Psoas muscle (tissue), 8 donors: ENCODE measurements around the gene OBSCN. TPM values are rescaled to one million over a fixed set of nuclear protein-coding genes. Genes with fewer than 3 reads are reported as not detected.

Experiments used
- ATAC-seq, 4 donors: fragments of 200-7000 bp; cut with Tn5 transposase; one replicate each; pipeline ENCODE4 v1.9.1; 2020; ENCODE audit warnings: moderate library complexity in 3 of 4, mild to moderate bottlenecking in 2 of 4
- DNase-seq, 2 donors: peaks; one replicate each; pipeline ENCODE4 v3.0.0-alpha.2; 2020
- H3K27ac ChIP-seq: fragments of 200-600 bp; one replicate; pipeline ENCODE4 v1.8.0; 2022
- H3K27me3 ChIP-seq, 3 donors: fragments of 200-600 bp in 1 of 3; one replicate each; pipeline versions ENCODE4 v1.6.1 to v1.8.0; 2013 to 2022; ENCODE audit warnings: low read length in 2 of 3, mild to moderate bottlenecking in 2 of 3, moderate library complexity in 1 of 3; ENCODE audit not compliant: insufficient read depth in 3 of 3
- H3K36me3 ChIP-seq, 2 donors: fragments of 200-600 bp in 1 of 2; one replicate each; pipeline versions ENCODE4 v1.6.1 to v1.8.0; 2013 to 2022; ENCODE audit warnings: low read depth in 1 of 2, mild to moderate bottlenecking in 1 of 2, moderate library complexity in 1 of 2; ENCODE audit not compliant: insufficient read depth in 1 of 2
- H3K4me1 ChIP-seq: fragments of 200-600 bp; one replicate; pipeline ENCODE4 v1.8.0; 2022
- H3K4me3 ChIP-seq: fragments of 200-600 bp; one replicate; pipeline ENCODE4 v1.8.0; 2022; ENCODE audit warnings: mild to moderate bottlenecking
- H3K9me3 ChIP-seq: fragments of 200-600 bp; one replicate; pipeline ENCODE4 v1.8.0; 2022
- CTCF ChIP-seq: fragments of 200-600 bp; IDR thresholded peaks from one replicate; pipeline ENCODE4 v1.8.0; 2022; ENCODE audit warnings: antibody characterized with exemption
- WGBS, 3 donors: extraction: QIAGEN DNeasy Blood & Tissue Kit; methylation state at CpG; one replicate each; pipeline versions ENCODE4 v1.1.6 to v1.1.7; 2013; 5-methylcytosine and 5-hydroxymethylcytosine counted together
- intact Hi-C, 2 donors: fragments of 100-400 bp; cut with DNase I; formaldehyde crosslinking; loops; one replicate each; pipeline versions ENCODE4 v1.11.0 to v1.14.2; 2022
- polyA plus RNA-seq, 3 donors: library from polyadenylated mRNA; stranded (reverse); fragments of 200-250 nt; gene quantifications; one replicate each; pipeline ENCODE4 v1.2.3, GENCODE V29; 2013
- total RNA-seq, 4 donors: library from RNA; stranded (reverse); fragmentation: NEBNext Ultra II Directional in 2 of 4; extraction: Animal tissue kit (Norgen Biotek cat#: 25700) in 2 of 4; gene quantifications; one replicate each; pipeline versions ENCODE4 v1.2.1 to v1.2.4, GENCODE V29; 2021 to 2023
- donor health status: healthy with polysubstance abuse.
- donor health status: DM: no; HTN: no; CAD: no; lungs with moderate emphysema.
- donor health status: Bipolar disorder and iron deficiency.
- donor health status: healthy.
- donor health status: DM: yes; HTN: yes; CAD: no.
- donor health status: DM: no; HTN: no; CAD: no.
- donor health status: DM: no; HTN: no; CAD: no.
- donor health status: DM: yes; HTN: yes; CAD: no.

OBSCN gene
- total and polyA plus RNA-seq, 7 donors: 397 to 1,869 (median 1,061) TPM

DNA sequence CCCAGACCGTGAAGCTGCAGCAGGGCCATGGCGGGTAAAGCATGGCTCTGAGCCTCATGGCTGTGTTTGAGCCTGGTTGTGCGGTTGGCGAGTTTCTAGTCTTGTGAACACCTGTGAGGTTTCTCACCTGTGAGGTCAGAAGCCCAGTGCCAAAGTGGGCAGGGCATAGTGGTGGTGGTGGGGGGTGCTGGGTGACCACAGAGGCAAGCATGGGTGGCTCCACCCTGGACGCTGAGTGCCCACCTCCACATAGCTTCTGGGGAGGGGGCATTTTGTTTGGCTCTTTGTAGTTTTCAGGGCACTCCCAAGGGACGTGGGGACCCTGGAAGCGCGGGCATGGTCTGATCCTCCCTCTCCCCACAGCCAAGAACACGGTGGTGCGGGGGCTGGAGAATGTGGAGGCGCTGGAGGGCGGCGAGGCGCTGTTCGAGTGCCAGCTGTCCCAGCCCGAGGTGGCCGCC, 107.7 kb downstream of the OBSCN start:
- DNase-seq (peak in 1 of 2 donors; percentile 49), ATAC-seq (peak in 2 of 4 donors; percentile 0)
- H3K27ac ChIP-seq: peak overlapping the region; percentile 75
- peaks cover 4% of the 10 kb centered on the region for H3K4me1 ChIP-seq
- H3K9me3 ChIP-seq: no peaks in the 10 kb centered on the region
- intact Hi-C loops: no loop called here
- peaks cover under 1 to 92% of the 10 kb centered on the region in 2 donors for H3K36me3 ChIP-seq
- H3K4me3 ChIP-seq: no peak overlapping the region
- WGBS, 3 donors: 54 to 77% (median 69%) methylated on average over 15 to 17 of the region's 17 CpGs
- H3K27me3 ChIP-seq: no peaks in the 10 kb centered on the region
- no peak for TF ChIP-seq CTCF

DNA sequence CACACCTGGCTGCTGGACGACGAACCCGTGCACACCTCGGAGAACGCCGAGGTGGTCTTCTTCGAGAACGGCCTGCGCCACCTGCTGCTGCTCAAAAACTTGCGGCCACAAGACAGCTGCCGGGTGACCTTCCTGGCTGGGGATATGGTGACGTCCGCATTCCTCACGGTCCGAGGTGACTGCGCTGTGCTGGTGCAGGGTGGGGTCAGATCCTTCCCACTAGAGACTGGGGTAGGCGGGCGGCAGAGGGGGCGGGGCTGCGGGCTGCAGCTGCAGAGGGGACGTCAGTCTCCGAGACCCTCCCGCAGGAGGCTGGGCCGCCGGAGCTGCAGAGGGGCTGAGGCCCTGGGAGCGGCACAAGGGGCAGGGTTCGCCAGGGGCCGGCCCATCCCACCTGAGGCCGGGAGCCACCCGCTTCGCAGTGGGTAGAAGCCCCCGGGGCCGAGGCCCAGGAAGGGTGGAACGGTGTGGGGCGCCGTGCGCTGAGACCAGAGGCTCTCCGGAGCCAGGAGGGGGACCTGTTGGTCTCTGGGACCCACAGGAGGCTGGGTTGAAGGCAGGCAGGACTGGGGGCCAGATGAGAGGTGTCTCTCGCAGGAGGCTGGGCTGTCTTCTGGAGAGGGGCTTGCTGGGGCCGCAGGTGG, 108.2 kb downstream of the OBSCN start:
- H3K36me3 ChIP-seq: peaks cover 4 to 92% of the 10 kb centered on the region in 2 donors
- no peaks in the 10 kb centered on the region for H3K27me3 ChIP-seq
- ATAC-seq (peak; percentile 11 to 35 (median 26)), DNase-seq (peak in 1 of 2 donors; percentile 67)
- no peak for TF ChIP-seq CTCF
- H3K27ac ChIP-seq: peak overlapping the region; percentile 75
- H3K4me3 ChIP-seq: no peak overlapping the region
- intact Hi-C loops: no loop called here
- WGBS, 3 donors: 41 to 68% (median 58%) methylated on average over 39 to 40 of the region's 40 CpGs
- H3K9me3 ChIP-seq: no peaks in the 10 kb centered on the region
- peaks cover 4% of the 10 kb centered on the region for H3K4me1 ChIP-seq

- WGBS, 3 donors: 92 to 94% (median 92%) methylated on average over 36 to 47 of the region's 47 CpGs
- DNase-seq: peak in 1 of 2 donors; percentile 52
Measured at GRCh38 chr1:228316589-228317387, 108.9 kb downstream of the OBSCN start.

GRCh38 chr1:228317411-228317828, 109.6 kb downstream of the OBSCN start:
- no peaks in the 10 kb centered on the region for H3K27me3 ChIP-seq
- intact Hi-C loops: no loop called here
- H3K4me1 ChIP-seq: peaks cover 8% of the 10 kb centered on the region
- no peak for TF ChIP-seq CTCF
- no peak overlapping the region for H3K4me3 ChIP-seq
- ATAC-seq (no peak), DNase-seq (no peak)
- no peaks in the 10 kb centered on the region for H3K9me3 ChIP-seq
- peaks cover 8 to 92% of the 10 kb centered on the region in 2 donors for H3K36me3 ChIP-seq
- H3K27ac ChIP-seq: no peak overlapping the region
- 84 to 89% (median 89%) methylated on average over 14 of the region's 14 CpGs for WGBS, 3 donors

More at GRCh38 chr1:228316589-228317387, 108.9 kb downstream of the OBSCN start:
- Histone ChIP-seq H3K9me3 (no peaks in the 10 kb centered on the region), H3K4me3 (no peak overlapping the region), H3K27me3 (no peaks in the 10 kb centered on the region), H3K27ac (peak overlapping the region; percentile 46), H3K36me3 (peaks cover 4 to 92% of the 10 kb centered on the region in 2 donors), H3K4me1 (peaks cover 5% of the 10 kb centered on the region)
- intact Hi-C loops: no loop called here
- TF ChIP-seq CTCF: no peak
- ATAC-seq: no peak
